ENCODE measurements around the gene TXNRD2.

TXNRD2 gene

DNA sequence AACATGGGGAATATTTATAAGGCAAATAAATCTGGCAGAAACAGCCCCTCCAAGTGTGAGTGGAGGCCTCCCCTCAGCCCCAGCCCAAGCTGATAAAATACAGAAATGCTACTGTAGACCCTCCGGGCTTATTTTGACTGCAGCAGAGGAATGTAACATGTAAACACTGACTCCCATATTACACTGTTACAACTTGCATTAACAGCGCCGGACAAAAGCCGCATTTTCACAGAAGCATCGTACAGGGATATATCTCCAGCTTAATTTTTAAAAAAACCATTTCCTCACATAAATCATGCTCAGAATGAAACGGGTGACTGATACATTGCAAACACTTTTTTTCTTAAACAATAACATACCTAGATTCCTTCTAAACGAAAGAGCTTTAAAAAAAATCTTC is 36.7 kb downstream of the TXNRD2 start:
- DNase-seq (ENCODE audit: low read depth), result no peak

- no peak for DNase-seq (ENCODE audit: low read depth)
Observed at GRCh38 chr22:19904174-19904856, 37.3 kb downstream of the TXNRD2 start.

GRCh38 chr22:19903513-19903912 is 38.1 kb downstream of the TXNRD2 start:
- no peak for DNase-seq (ENCODE audit: low read depth)

DNA sequence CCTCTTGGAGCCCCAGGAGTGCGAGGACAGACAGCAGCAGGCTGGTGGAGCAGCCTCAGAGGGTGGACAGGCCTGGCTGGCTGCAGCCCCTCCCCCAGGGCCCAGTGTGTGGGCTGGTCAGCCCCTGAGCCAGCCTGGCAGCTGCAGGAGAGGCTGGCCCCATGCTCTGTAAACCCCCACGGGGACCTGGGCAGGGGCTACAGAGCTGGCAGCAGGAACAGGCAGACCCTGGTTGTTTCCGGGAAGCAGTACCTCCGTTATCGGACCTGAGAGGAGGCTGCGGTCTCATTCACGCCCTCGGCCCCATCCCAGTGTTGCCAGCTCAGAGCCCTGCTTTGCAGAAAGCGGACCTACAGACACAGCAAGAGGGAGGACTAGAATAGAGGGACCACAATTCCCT is 38.6 kb downstream of the TXNRD2 start:
- no peak for DNase-seq (ENCODE audit: low read depth)

GRCh38 chr22:19902245-19902715 is 39.3 kb downstream of the TXNRD2 start:
- no peak for DNase-seq (ENCODE audit: low read depth)

DNA sequence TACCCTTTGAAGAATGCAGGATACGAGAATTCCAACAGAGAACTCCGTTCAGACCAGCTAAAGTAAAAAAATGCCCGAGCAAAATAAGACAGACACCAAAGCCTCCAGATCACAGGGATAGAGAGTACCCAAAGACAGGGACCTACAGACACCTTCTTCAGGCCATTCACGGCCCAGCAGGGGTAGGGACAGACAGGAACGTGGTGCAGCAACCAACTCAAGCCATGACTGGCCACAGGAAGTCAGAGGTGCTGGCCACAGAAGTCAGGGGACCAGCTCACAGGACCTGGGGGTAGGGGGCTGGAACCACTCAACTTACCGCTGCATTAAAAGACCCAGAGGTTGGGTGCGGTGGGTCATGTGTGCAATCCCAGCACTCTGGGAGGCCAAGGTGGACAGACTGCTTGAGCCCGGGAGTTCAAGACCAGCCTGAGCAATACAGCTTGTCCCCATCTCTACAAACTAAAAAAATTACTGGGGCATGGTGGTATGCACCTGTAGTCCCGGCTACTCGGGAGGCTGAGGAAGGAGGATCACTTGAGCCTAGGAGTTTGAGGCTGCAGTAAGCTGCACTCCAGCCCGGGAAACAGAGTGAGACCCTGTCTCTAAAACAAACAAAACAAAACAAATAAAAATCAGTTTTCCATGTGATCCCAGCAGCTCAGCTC is 39.9 kb downstream of the TXNRD2 start:
- DNase-seq (ENCODE audit: low read depth), result no peak

DNA sequence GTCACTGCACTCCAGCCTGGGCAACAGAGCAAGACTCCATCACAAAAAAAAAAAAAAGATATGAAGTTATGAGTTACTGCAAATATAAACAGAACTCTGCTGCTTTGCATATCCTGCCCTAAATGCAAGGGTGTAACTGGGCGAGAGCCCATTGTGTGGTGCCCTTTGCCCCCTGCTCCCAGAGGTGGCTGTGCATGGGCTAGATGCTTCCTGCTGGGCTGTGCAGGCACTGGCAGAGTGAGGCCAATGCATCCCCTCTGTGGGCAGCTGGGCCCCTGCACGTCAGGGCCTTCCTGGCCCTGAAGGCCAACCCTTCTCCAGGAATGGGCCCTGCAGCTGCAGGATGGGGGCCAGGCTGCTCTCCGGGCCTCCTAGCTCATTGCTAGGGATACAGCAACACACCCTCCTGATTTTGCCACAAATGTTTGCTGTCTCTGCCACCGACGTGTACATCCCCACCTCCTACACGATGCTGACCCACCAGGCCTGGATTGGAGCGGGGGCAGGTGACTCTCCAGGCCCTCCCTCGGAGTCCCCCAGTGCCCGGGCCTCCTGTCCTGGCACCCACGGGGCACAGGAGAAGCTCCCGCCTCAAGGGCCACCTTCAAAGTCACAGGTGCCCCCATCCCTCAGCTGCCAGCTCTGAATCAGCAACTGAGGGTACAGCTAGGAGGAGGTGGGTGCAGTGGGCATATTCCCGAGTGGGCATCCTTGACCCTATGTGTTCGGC is 40.7 kb downstream of the TXNRD2 start:
- DNase-seq (ENCODE audit: low read depth), result no peak

DNA sequence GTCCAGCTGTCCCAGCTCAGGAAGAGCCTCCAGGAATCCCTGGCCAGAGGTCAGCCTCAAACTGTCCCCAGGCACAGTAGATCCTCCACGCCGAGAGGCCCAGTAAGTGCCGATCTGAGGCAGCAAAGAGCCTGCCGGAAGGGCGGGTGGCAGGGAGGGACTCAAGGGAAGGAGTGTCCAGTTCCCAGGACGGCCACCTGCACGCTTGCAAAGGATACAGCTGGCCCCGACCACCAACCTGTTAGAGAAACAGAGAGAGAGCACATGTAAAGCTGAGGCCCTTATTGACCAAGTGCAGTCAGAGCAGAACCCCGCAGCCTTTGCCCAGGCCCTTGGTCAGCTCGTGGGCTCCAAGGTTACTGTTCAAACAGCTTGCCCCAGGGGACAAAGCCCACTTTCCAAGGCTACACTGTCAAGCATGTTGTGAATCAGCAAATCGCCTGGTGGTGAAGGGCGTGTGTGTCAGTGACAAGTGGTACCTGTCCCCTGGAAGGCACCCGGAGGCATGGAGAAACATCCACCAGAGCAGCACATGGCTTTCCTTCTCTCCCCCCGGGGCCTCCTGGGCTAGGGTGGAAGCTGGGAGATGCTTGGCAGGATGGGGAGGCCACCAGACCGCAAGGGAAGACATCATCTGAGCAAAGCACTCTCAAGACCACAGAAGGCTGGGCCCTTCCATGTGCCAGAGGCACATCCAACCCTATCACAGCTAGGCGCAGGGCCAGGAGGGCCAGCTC is 42.6 kb downstream of the TXNRD2 start:
- no peak for DNase-seq (ENCODE audit: low read depth)

DNA sequence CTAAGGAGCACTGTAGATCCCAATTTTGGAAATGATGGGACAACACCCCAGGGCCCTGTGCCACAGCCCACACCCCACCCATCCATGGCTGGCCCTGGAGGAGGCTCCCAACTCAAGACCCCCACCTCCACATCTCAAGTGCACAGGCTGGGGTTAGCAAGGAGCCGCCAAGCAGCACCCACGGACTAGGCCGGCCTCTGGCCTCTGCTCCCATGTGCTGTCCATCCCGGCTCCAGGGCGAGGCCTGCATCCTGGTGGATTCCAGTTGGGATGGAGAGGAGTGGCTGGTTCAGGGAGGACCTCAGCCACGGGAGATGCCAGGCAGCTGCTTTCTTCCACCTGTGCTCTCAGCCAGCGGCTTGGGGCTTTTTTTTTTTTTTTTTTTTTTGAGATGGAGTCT is 43.5 kb downstream of the TXNRD2 start:
- DNase-seq (ENCODE audit: low read depth), result no peak

- no peak for DNase-seq (ENCODE audit: low read depth)
Observed at GRCh38 chr22:19897726-19898125, 43.9 kb downstream of the TXNRD2 start.

DNA sequence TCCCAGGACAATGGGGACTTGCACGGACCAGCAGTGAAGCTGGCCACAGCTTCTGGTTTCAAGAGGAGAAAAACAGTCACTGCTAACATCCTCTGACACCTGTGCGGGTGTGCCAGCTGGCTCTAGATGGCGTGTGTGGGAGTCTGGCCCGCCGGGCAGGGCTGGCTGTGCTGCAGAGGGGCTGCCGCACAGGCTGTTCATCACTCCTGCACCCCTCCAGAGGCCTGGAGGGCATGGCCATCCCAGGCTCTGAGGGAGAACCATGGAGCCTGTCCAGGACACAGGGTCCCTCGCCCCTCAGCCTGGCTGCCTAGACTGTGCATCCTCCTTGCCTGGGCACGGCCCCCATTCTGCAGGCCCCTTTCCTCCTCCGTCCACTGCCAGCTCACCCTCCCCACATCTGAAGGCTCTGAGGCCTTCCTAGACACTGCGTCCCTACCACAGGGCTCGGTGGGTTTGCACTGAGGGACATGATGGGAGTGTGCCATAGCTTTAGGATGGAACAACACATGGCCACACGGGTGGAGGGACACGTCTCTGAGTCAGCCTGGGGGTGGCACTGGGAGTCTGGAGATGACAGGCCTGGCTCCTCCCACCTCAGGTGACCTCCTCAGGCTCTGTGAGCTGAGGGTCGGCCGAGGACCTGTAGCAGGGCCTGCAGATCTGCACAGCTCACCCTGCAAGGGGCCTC is 44.8 kb downstream of the TXNRD2 start:
- DNase-seq (ENCODE audit: low read depth), result no peak

- no peak for DNase-seq (ENCODE audit: low read depth)
Observed at GRCh38 chr22:19895160-19895849, 46.3 kb downstream of the TXNRD2 start.

DNA sequence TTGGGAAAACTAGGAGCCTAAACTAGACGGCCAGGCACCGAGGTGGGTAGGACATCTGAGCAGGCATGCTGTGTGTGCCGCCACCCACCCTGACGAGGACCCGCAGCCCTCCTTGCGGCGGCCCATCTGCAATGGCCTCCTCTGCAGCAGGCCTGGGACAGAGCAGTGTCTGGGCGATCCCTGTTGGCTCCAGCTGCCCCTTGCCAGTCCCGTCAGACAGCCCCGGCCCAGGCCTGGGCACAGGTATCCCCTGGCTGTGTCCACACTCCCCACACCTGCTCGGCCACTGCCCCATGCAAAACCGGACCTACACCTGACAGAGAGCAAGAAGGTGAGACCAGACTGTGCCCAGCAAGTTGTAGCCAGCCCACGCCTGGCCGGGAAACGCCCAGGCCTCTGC is 48.3 kb downstream of the TXNRD2 start:
- no peak for DNase-seq (ENCODE audit: low read depth)

- no peak for DNase-seq (ENCODE audit: low read depth)
Observed at GRCh38 chr22:19892925-19893324, 48.7 kb downstream of the TXNRD2 start.

DNA sequence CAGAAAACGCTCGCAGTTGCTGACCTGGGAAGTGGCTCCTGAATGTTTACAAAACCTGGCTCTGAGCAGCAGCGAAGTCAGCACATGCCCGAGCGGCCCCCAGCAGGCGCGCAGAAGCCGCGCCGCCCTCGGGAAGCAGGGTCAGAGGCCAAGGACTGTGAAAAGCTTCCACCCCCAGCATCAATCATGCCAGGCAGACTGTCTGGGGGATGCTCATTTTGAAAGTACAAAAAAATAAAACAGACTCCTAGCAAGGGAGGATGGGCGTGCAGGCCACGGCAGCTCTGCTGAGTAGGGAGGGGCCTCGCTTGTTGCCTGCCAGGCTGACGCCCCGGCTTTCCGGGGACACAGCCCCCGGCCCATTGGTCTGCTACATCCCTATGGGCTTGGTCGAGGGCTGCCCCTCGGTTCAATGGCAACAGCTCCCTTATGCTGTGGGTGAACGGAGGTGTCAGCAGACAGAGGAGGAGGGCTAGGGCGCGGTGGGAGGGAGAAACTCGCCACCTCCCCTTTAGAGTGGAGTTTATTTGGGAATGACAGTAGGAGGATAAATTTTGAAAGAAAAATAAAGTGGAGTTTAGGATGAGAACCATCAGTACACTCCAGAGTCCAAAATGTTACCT is 49.2 kb downstream of the TXNRD2 start:
- peak; percentile 50 for DNase-seq (ENCODE audit: low read depth)

DNA sequence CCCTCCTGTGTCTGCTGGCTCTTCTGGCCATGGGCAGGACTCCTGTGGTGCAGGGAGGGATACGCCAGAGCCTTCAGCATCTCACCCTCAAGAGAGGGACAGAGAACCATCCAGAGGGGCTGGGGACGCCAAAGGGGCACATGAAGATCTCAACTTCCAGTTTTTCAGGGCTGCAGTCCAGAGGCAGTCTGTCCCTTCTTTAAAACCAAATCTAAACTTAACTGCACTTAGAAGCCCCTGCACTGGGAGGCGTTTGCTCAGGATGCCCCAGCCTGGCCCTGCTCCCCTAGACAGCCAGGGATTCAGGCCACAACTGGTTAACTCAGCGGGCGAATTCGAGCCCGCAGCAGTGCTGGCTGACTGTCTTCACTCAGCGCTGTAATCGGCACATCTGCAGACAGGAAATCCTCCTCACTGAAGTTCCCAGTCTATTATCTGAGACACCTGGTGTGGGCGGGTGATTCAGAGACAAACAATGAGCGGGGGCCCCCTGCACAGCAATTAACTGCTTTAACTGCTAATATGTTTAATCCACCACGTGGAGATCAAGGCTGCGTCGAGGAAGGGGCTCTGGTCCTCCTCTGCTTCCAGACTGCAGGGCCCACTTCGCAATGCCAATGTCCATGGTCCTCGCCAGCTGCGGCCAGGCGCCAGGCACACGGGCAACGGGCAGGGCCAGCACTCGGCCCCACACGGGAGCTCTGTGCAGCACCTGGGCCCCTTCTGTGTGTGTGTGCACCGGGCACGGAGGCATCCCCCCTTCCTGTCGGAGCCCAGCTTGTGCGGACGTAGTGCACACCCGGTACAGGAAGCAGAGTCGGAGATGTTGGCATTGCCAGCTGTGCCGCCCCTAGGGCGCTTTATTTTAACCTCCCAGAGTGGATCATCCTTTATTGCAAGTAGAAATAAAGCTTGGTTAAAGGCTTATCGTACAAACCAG is 50.0 kb downstream of the TXNRD2 start:
- peak; percentile 66 for DNase-seq (ENCODE audit: low read depth)

GRCh38 chr22:19890502-19891316 is 50.9 kb downstream of the TXNRD2 start:
- no peak for DNase-seq (ENCODE audit: low read depth)

GRCh38 chr22:19889951-19890350 is 51.7 kb downstream of the TXNRD2 start:
- no peak for DNase-seq (ENCODE audit: low read depth)
